GM18951 (cell line): ENCODE data around the gene EXTL2.
"Not testable (repeated sequence)": the region's sequence is repeated elsewhere in the genome, so short reads cannot be mapped to it uniquely, and the experiment has no call there.

ENCODE experiments used
- POLR2A ChIP-seq: IDR thresholded peaks from 4 replicates; pipeline ENCODE4 v1.6.1; 2011; ENCODE audit warnings: mild to moderate bottlenecking; ENCODE audit not compliant: insufficient read length, insufficient read depth; ENCODE audit errors: extremely low read depth
- in situ Hi-C: fragments of 300-500 bp; cut with MboI; formaldehyde crosslinking; loops from one replicate; pipeline ENCODE4 v1.12.0; 2022; ENCODE audit warnings: low sequenced_read_pairs, mixed read lengths, inconsistent platforms; ENCODE audit not compliant: unreplicated experiment

Gene EXTL2

GRCh38 chr1:100924991-100925390 lies 30.3 kb upstream of the EXTL2 start:
- no peak for TF ChIP-seq POLR2A
- in situ Hi-C loops, result loop anchor here (5.0 kb wide), 1 partner anchor 367 kb away; no protein-coding TSS in a partner anchor

- in situ Hi-C loops, result no loop called here
- no peak for TF ChIP-seq POLR2A
These were observed 29.6 kb upstream of the EXTL2 start for GRCh38 chr1:100924212-100924611.

- in situ Hi-C loops, result no loop called here
- no peak for TF ChIP-seq POLR2A
These were observed 26.6 kb upstream of the EXTL2 start for GRCh38 chr1:100921110-100921706.

- no peak for TF ChIP-seq POLR2A
- in situ Hi-C loops, result loop anchor here (10.0 kb wide), 1 partner anchor 533 kb away; no protein-coding TSS in a partner anchor
These were observed 17.4 kb upstream of the EXTL2 start for GRCh38 chr1:100912019-100912418.

GRCh38 chr1:100909018-100909417 lies 14.4 kb upstream of the EXTL2 start:
- in situ Hi-C loops, result no loop called here
- no peak for TF ChIP-seq POLR2A

- in situ Hi-C loops, result no loop called here
- TF ChIP-seq POLR2A, result no peak
These were observed 13.2 kb upstream of the EXTL2 start for GRCh38 chr1:100907887-100908286.

GRCh38 chr1:100905181-100905580 lies 10.5 kb upstream of the EXTL2 start:
- no peak for TF ChIP-seq POLR2A
- in situ Hi-C loops, result no loop called here

- no peak for TF ChIP-seq POLR2A
- in situ Hi-C loops, result no loop called here
These were observed 9.9 kb upstream of the EXTL2 start for GRCh38 chr1:100904528-100904927.

- in situ Hi-C loops, result no loop called here
- TF ChIP-seq POLR2A, result no peak
These were observed 9.1 kb upstream of the EXTL2 start for GRCh38 chr1:100903777-100904176.

GRCh38 chr1:100902365-100902764 lies 7.7 kb upstream of the EXTL2 start:
- in situ Hi-C loops, result no loop called here
- no peak for TF ChIP-seq POLR2A

GRCh38 chr1:100896481-100896982 lies 1.9 kb upstream of the EXTL2 start:
- TF ChIP-seq POLR2A, result peak; percentile 12
- in situ Hi-C loops, result no loop called here

- peak; percentile 82 for TF ChIP-seq POLR2A
- in situ Hi-C loops, result no loop called here
These were observed 1.2 kb upstream of the EXTL2 start, which contains the start of gene SLC30A7 for GRCh38 chr1:100895540-100896480. Gene SLC30A7 (plus strand): TSS chr1:100896090. CDS start chr1:100896263, 173 bp downstream.

GRCh38 chr1:100893718-100894117 lies 924 bp downstream of the EXTL2 start:
- no peak for TF ChIP-seq POLR2A

GRCh38 chr1:100892554-100892953 lies 2.1 kb downstream of the EXTL2 start:
- TF ChIP-seq POLR2A, result no peak
- in situ Hi-C loops, result no loop called here

More at GRCh38 chr1:100893718-100894117, 924 bp downstream of the EXTL2 start:
- in situ Hi-C loops, result no loop called here

GRCh38 chr1:100891380-100891779 lies 3.3 kb downstream of the EXTL2 start:
- in situ Hi-C loops, result no loop called here

GRCh38 chr1:100889869-100890482 lies 4.7 kb downstream of the EXTL2 start:
- in situ Hi-C loops, result not testable (repeated sequence)

More at GRCh38 chr1:100891380-100891779, 3.3 kb downstream of the EXTL2 start:
- no peak for TF ChIP-seq POLR2A

- in situ Hi-C loops, result not testable (repeated sequence)
These were observed 5.6 kb downstream of the EXTL2 start for GRCh38 chr1:100889007-100889406.
